ENCODE measurements around the gene MGLL.

DNA sequence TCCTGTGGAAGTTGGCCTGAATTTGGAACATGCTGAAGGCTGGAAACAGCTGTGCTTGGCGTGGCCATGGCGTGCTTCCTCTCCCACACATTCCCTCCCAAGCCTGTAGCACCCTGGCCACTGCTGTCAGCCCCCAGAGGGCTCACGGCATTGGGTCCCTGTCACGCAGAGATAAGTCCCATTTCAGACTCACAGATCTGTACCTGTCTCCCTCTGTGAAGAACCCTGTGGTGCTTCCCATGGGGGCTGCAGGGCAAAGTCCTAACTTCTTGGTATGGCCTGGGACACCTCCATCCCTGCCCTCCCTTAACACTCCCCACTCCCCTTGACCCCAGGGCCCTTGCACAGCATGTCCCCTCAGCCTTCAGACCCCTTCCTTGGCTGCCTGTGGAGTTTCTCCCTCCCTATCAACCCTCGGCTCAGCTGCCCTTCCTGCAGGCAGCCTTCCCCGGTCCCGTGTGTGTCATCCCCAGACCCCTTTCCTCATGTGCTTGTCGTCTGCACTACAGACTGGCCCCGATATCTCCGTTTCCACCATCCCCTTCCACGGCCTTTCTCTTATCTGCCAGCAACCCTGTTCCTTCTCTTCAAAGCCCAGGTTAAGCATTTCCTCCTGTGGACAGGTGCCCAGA lies 120.9 kb downstream of the MGLL start:
- TF ChIP-seq GATA3 (IDR thresholded peaks at IDR 0.05; ENCODE audit: low read depth, low read length) (no peak), GATA2 (IDR thresholded peaks at IDR 0.05; ENCODE audit: low read depth, low read length) (no peak)
